Adrenal gland (tissue), 12 donors: ENCODE results near the gene PDGFRB. TPM values are rescaled to one million over a fixed set of nuclear protein-coding genes. Genes with fewer than 3 reads are reported as not detected.

Experiments
- DNase-seq, 7 donors: peaks; one replicate each; pipeline ENCODE4 v3.0.0-alpha.2; 2019 to 2020
- H3K27ac ChIP-seq, 5 donors: fragments of 200-600 bp; sonication (generic) in 4 of 5; 1 replicate in 3 of 5; 2 replicates in 2 of 5; pipeline versions ENCODE4 v1.5.1 to v1.8.0; 2016 to 2020; ENCODE audit warnings: mild to moderate bottlenecking in 1 of 5
- H3K27me3 ChIP-seq: fragments of 200-600 bp; 2 replicates; pipeline ENCODE4 v1.8.0; 2021
- H3K36me3 ChIP-seq, 2 donors: fragments of 200-600 bp; replicated peaks in 1 of 2; 1 replicate in 1 of 2; 2 replicates in 1 of 2; pipeline versions ENCODE4 v1.5.1 to v1.8.0; 2018 to 2022
- H3K4me1 ChIP-seq, 2 donors: fragments of 200-600 bp; replicated peaks in 1 of 2; 1 replicate in 1 of 2; 2 replicates in 1 of 2; pipeline versions ENCODE4 v1.5.1 to v1.8.0; 2018 to 2021
- H3K4me3 ChIP-seq, 4 donors: fragments of 200-600 bp; sonication (generic) in 3 of 4; one replicate each; pipeline ENCODE4 v1.5.1; 2016 to 2018
- H3K9me3 ChIP-seq, 3 donors: fragments of 200-600 bp; sonication (generic) in 1 of 3; replicated peaks in 1 of 3; 1 replicate in 2 of 3; 2 replicates in 1 of 3; pipeline versions ENCODE4 v1.5.1 to v1.8.0; 2016 to 2021
- CTCF ChIP-seq, 6 experiments: fragments of 450-650 bp in 4 of 6; fragments of 200-600 bp in 2 of 6; sonication (generic) in 1 of 6; IDR thresholded peaks; 1 replicate in 5 of 6; 2 replicates in 1 of 6; pipeline versions ENCODE4 v1.5.1 to v1.8.0; 2016 to 2021; ENCODE audit warnings: antibody characterized with exemption in 6 of 6, mild to moderate bottlenecking in 2 of 6, moderate library complexity in 1 of 6
- POLR2A ChIP-seq, 2 donors: fragments of 450-650 bp; IDR thresholded peaks; one replicate each; pipeline ENCODE4 v1.6.1; 2017; ENCODE audit warnings: antibody characterized with exemption in 2 of 2, mild to moderate bottlenecking in 2 of 2, moderate library complexity in 1 of 2
- WGBS, 4 donors: extraction: QIAGEN DNeasy Blood & Tissue Kit in 2 of 4; methylation state at CpG; one replicate each; pipeline versions ENCODE4 v1.1.5 to v1.1.7; 2013 to 2017; 5-methylcytosine and 5-hydroxymethylcytosine counted together
- intact Hi-C, 2 donors: fragments of 100-400 bp; cut with DNase I; formaldehyde crosslinking; loops; one replicate each; pipeline versions ENCODE4 v1.14.1 to v1.15.0; 2022 to 2023
- polyA plus RNA-seq, 3 donors: library from polyadenylated mRNA; stranded (reverse); fragments of 200-250 nt in 2 of 3; fragments of 350-450 nt in 1 of 3; fragmentation: Illumina TruSeq in 1 of 3; extraction: RNeasy Lipid Tissue Mini Kit (QIAGEN cat#74804) in 1 of 3; gene quantifications; one replicate each; pipeline ENCODE4 v1.2.3, GENCODE V29; 2013 to 2014
- total RNA-seq, 9 donors: library from RNA; depleted of rRNA in 4 of 9; stranded (reverse); fragments of >200 nt in 4 of 9; fragments of 120-200 nt in 1 of 9; fragmentation: NEBNext Ultra II Directional in 1 of 9; extraction: Animal tissue kit (Norgen Biotek cat#: 25700) in 1 of 9; gene quantifications; one replicate each; pipeline versions ENCODE4 v1.1.0 to v1.2.4, GENCODE V29; 2013 to 2023
- donor health status: healthy with polysubstance abuse.
- donor health status: Bipolar disorder and iron deficiency.
- donor health status: DM: yes; HTN: yes; CAD: no.
- donor health status: DM: no; HTN: no; CAD: no.
- donor health status: DM: no; HTN: no; CAD: no.
- donor health status: DM: yes; HTN: yes; CAD: no.

Gene PDGFRB
- total and polyA plus RNA-seq, 12 donors, result 21.3 to 188 (median 73.1) TPM

GRCh38 chr5:150142185-150142958 is 13.3 kb downstream of the PDGFRB start:
- Histone ChIP-seq H3K4me3 (no peak overlapping the region), H3K27me3 (no peaks in the 10 kb centered on the region), H3K27ac (peak overlapping the region in 4 of 5 donors; percentile 56 to 92 (median 74)), H3K4me1 (peaks cover 26 to 77% of the 10 kb centered on the region in 2 donors), H3K36me3 (no peaks in the 10 kb centered on the region), H3K9me3 (no peaks in the 10 kb centered on the region)
- DNase-seq, result no peak
- TF ChIP-seq CTCF (IDR thresholded peaks at IDR 0.05) (no peak), POLR2A (IDR thresholded peaks at IDR 0.05) (no peak)
- 71 to 79% (median 75%) methylated on average over 13 to 14 of the region's 14 CpGs for WGBS, 4 donors
- intact Hi-C loops, result no loop called here

GRCh38 chr5:150141544-150142184 is 14.0 kb downstream of the PDGFRB start:
- 71 to 81% (median 75%) methylated on average over 8 to 9 of the region's 9 CpGs for WGBS, 4 donors
- H3K4me1 ChIP-seq, result peaks cover 30 to 81% of the 10 kb centered on the region in 2 donors
- no peak for DNase-seq

GRCh38 chr5:150140830-150141229 is 14.8 kb downstream of the PDGFRB start:
- no peaks in the 10 kb centered on the region for H3K27me3 ChIP-seq
- intact Hi-C loops, result no loop called here
- no peaks in the 10 kb centered on the region for H3K9me3 ChIP-seq
- DNase-seq, result no peak
- H3K27ac ChIP-seq, result peak overlapping the region in 2 of 5 donors; percentile 82 to 92
- TF ChIP-seq CTCF (IDR thresholded peaks at IDR 0.05), result no peak
- no peaks in the 10 kb centered on the region for H3K36me3 ChIP-seq
- WGBS, 4 donors, result 48 to 66% (median 57%) methylated on average over 5 to 11 of the region's 11 CpGs
- no peak overlapping the region for H3K4me3 ChIP-seq
- H3K4me1 ChIP-seq, result peaks cover 30 to 81% of the 10 kb centered on the region in 2 donors

More at GRCh38 chr5:150141544-150142184, 14.0 kb downstream of the PDGFRB start:
- H3K27ac ChIP-seq, result peak overlapping the region in 3 of 5 donors; percentile 56 to 92 (median 82)
- H3K4me3 ChIP-seq, result no peak overlapping the region
- no peaks in the 10 kb centered on the region for H3K9me3 ChIP-seq
- H3K36me3 ChIP-seq, result no peaks in the 10 kb centered on the region
- intact Hi-C loops, result no loop called here
- no peaks in the 10 kb centered on the region for H3K27me3 ChIP-seq
- TF ChIP-seq CTCF (IDR thresholded peaks at IDR 0.05) (no peak), POLR2A (IDR thresholded peaks at IDR 0.05) (no peak)

- H3K4me3 ChIP-seq, result no peak overlapping the region
- WGBS, 4 donors, result 76 to 79% (median 77%) methylated on average over 4 to 6 of the region's 6 CpGs
- TF ChIP-seq POLR2A (IDR thresholded peaks at IDR 0.05) (no peak), CTCF (IDR thresholded peaks at IDR 0.05) (no peak)
- H3K36me3 ChIP-seq, result peaks cover 0 to 3% of the 10 kb centered on the region in 2 donors
- no peak for DNase-seq
- intact Hi-C loops, result no loop called here
- peak overlapping the region in 4 of 5 donors; percentile 39 to 92 (median 64) for H3K27ac ChIP-seq
- H3K4me1 ChIP-seq, result peaks cover 30 to 69% of the 10 kb centered on the region in 2 donors
- no peaks in the 10 kb centered on the region for H3K27me3 ChIP-seq
- H3K9me3 ChIP-seq, result no peaks in the 10 kb centered on the region
Observed at GRCh38 chr5:150139334-150139733, 16.3 kb downstream of the PDGFRB start.
